Ovary (tissue), 1 donor: ENCODE data around the gene ST6GALNAC4.

Experiments used
- EP300 ChIP-seq: sonication (generic); formaldehyde crosslinking; IDR thresholded peaks from one replicate; pipeline ENCODE4 v1.6.1; 2017; ENCODE audit warnings: antibody characterized with exemption
- POLR2A ChIP-seq: fragments of 450-650 bp; IDR thresholded peaks from one replicate; pipeline ENCODE4 v1.6.1; 2017; ENCODE audit warnings: antibody characterized with exemption, mild to moderate bottlenecking, moderate library complexity

DNA sequence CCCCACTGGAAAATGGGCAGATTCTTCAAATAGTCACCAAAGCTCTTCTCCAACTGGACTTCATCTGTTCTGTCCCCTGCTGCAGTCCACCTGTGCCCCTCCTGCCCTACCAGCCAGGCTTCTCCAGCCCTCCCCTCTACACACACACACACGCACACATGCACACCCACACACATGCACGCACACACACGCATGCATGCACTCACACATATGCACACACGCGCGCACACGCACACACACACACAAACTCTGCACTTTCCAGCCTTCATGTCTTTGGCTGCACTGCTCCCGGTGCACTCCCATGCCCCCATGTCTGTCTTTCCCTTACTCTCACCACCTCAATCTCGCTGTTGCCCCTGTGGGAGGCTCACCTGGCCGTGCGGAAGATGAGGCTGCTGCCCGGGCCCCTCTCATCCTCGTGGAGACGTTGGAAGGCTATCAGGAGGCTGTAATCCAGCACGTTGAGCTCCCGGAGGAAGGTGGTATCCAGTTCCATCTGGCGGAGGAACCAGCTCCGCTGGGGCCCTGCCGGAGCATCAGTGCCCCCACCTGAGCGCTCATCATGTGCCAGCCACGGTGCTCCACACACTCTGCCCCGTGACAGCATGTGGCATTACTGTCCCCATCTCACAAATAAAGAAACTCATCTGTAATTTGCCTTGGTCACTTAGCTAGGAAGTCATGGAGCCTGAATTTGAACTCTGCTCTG is 8.0 kb upstream of the ST6GALNAC4 start:
- TF ChIP-seq POLR2A (no peak), EP300 (no peak)
